ENCODE data around the gene KLF16. TPM values are rescaled to one million over a fixed set of nuclear protein-coding genes. Genes with fewer than 3 reads are reported as not detected.

KLF16 gene
- total RNA-seq, 1 donor from 2014 or later = 7.6 TPM

- H3K27ac ChIP-seq = peak overlapping the region; percentile 79
- intact Hi-C loops (cut with DNase I) = no loop called here
- DNase-seq (ENCODE audit: extremely low spot score in 2 of 2) = no peak
- no peaks in the 10 kb centered on the region for H3K36me3 ChIP-seq
- H3K9me3 ChIP-seq = no peaks in the 10 kb centered on the region
- H3K4me1 ChIP-seq = peaks cover 92% of the 10 kb centered on the region
- no peak for TF ChIP-seq POLR2A (IDR thresholded peaks at IDR 0.05)
- TF ChIP-seq CTCF (IDR thresholded peaks at IDR 0.05) = no peak
- no peak for TF ChIP-seq POLR2AphosphoS5 (IDR thresholded peaks at IDR 0.05; ENCODE audit: insufficient read depth in 1 of 2, low read depth in 1 of 2)
- peak overlapping the region; percentile 43 to 46 for H3K4me3 ChIP-seq
- no peaks in the 10 kb centered on the region for H3K27me3 ChIP-seq
Observed at GRCh38 chr19:1855828-1856255, 7.5 kb downstream of the KLF16 start.

GRCh38 chr19:1855040-1855827 is 8.1 kb downstream of the KLF16 start:
- Histone ChIP-seq H3K36me3 (no peaks in the 10 kb centered on the region), H3K4me3 (peak overlapping the region; percentile 43 to 46)

DNA sequence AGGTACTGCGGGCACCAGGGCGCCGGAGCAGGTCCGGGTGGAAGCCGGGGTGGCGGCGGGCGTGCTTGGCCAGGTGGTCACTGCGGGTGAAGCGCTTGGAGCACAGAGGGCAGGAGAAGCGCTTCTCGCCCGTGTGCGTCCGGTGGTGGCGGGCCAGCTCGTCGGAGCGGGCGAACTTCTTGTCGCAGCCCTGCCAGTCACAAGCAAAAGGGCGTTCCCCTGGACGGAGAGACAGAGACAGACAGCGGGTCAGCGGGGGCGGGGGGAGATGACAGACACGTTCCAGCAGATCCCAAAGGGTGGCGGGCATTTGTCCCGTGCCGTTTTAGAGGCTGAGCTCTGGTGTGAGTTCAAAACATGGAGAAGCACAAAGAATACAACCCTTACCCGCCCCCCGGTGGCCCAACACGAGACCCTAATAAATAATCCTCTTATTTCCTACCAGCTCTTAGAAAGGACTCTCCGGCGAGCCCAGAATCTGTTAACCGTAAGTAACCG is 8.8 kb downstream of the KLF16 start:
- peaks cover 80% of the 10 kb centered on the region for H3K4me1 ChIP-seq
- no peak for DNase-seq (ENCODE audit: extremely low spot score in 2 of 2)
- no peaks in the 10 kb centered on the region for H3K9me3 ChIP-seq
- no peak for TF ChIP-seq POLR2AphosphoS5 (IDR thresholded peaks at IDR 0.05; ENCODE audit: insufficient read depth in 1 of 2, low read depth in 1 of 2)
- TF ChIP-seq POLR2A (IDR thresholded peaks at IDR 0.05) = no peak
- TF ChIP-seq CTCF (IDR thresholded peaks at IDR 0.05) = no peak
- intact Hi-C loops (cut with DNase I) = no loop called here
- H3K36me3 ChIP-seq = no peaks in the 10 kb centered on the region
- H3K4me3 ChIP-seq = peak overlapping the region in 1 of 2 donors; percentile 43
- H3K27ac ChIP-seq = peak overlapping the region; percentile 79
- no peaks in the 10 kb centered on the region for H3K27me3 ChIP-seq

More at GRCh38 chr19:1855040-1855827, 8.1 kb downstream of the KLF16 start:
- peaks cover 86% of the 10 kb centered on the region for H3K4me1 ChIP-seq
- H3K27me3 ChIP-seq = no peaks in the 10 kb centered on the region
- peak overlapping the region; percentile 79 for H3K27ac ChIP-seq
- no peak for TF ChIP-seq CTCF (IDR thresholded peaks at IDR 0.05)
- peak in 1 of 2 donors; percentile 22 for TF ChIP-seq POLR2A (IDR thresholded peaks at IDR 0.05)
- peak in 1 of 2 donors; percentile 79 for TF ChIP-seq POLR2AphosphoS5 (IDR thresholded peaks at IDR 0.05; ENCODE audit: insufficient read depth in 1 of 2, low read depth in 1 of 2)
- H3K9me3 ChIP-seq = no peaks in the 10 kb centered on the region
- no peak for DNase-seq (ENCODE audit: extremely low spot score in 2 of 2)
- intact Hi-C loops (cut with DNase I) = no loop called here

DNA sequence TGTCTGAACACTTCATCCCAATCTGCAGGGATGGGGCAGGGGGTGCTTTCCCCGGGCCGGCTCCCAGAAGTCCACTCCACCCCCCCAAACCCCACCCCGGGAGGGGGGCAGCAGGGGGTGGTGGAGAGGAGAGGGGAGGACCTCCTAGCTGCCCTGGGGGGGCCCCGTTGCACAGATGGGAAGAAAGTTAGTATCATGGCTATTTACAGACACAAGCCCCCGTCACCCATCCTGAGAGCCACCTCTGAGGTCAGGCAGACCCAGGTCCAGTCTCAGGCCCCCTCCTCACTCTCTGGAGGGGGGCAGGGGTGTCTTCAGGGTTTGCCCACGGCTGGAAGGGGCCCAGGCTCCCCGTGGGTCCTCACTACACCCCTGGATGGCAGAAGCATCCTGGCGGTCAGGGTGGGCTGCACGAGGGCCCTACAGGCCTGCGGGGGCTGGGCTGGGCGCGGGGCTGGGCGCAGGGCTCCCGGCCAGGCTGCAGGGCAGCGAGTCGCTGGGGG is 9.3 kb downstream of the KLF16 start:
- DNase-seq (ENCODE audit: extremely low spot score in 2 of 2) = no peak
- H3K27ac ChIP-seq = peak overlapping the region; percentile 79
- no peaks in the 10 kb centered on the region for H3K36me3 ChIP-seq
- no peaks in the 10 kb centered on the region for H3K9me3 ChIP-seq
- peaks cover 75% of the 10 kb centered on the region for H3K4me1 ChIP-seq
- intact Hi-C loops (cut with DNase I) = no loop called here
- H3K27me3 ChIP-seq = no peaks in the 10 kb centered on the region
- TF ChIP-seq CTCF (IDR thresholded peaks at IDR 0.05) (no peak), POLR2A (IDR thresholded peaks at IDR 0.05) (no peak), POLR2AphosphoS5 (IDR thresholded peaks at IDR 0.05; ENCODE audit: insufficient read depth in 1 of 2, low read depth in 1 of 2) (no peak)
- peak overlapping the region in 1 of 2 donors; percentile 43 for H3K4me3 ChIP-seq
